Heart right ventricle (tissue), 16 donors: ENCODE data around the gene KLHL35. TPM values are rescaled to one million over a fixed set of nuclear protein-coding genes. Genes with fewer than 3 reads are reported as not detected.
A peak's percentile ranks its signal among the peaks of the same experiment; 100 is the strongest.

Experiments
- ATAC-seq, 8 donors: fragments of 200-7000 bp; cut with Tn5 transposase; one replicate each; pipeline ENCODE4 v1.9.1; 2020; ENCODE audit warnings: mild to moderate bottlenecking in 8 of 8, moderate library complexity in 8 of 8, moderate number of reproducible peaks in 1 of 8
- DNase-seq, 2 donors: peaks; one replicate each; pipeline ENCODE4 v3.0.0-alpha.2; 2020
- H3K27ac ChIP-seq, 10 donors: fragments of 200-600 bp; sonication (generic) in 2 of 10; one replicate each; pipeline versions ENCODE4 v1.5.0 to v1.8.0; 2020 to 2022; ENCODE audit warnings: mild to moderate bottlenecking in 3 of 10
- H3K27me3 ChIP-seq, 7 donors: fragments of 200-600 bp; one replicate each; pipeline ENCODE4 v1.8.0; 2021 to 2022; ENCODE audit warnings: mild to moderate bottlenecking in 2 of 7
- H3K36me3 ChIP-seq, 9 donors: fragments of 200-600 bp; sonication (generic) in 1 of 9; one replicate each; pipeline versions ENCODE4 v1.5.0 to v1.8.0; 2020 to 2022; ENCODE audit warnings: mild to moderate bottlenecking in 2 of 9
- H3K4me1 ChIP-seq, 9 donors: fragments of 200-600 bp; sonication (generic) in 1 of 9; one replicate each; pipeline versions ENCODE4 v1.5.0 to v1.8.0; 2020 to 2022; ENCODE audit warnings: mild to moderate bottlenecking in 4 of 9
- H3K4me3 ChIP-seq, 10 donors: fragments of 200-600 bp; sonication (generic) in 2 of 10; one replicate each; pipeline versions ENCODE4 v1.5.0 to v1.8.0; 2020 to 2022; ENCODE audit warnings: mild to moderate bottlenecking in 7 of 10, moderate library complexity in 2 of 10
- H3K9me3 ChIP-seq, 11 donors: fragments of 200-600 bp in 10 of 11; sonication (generic) in 2 of 11; one replicate each; pipeline versions ENCODE4 v1.5.0 to v1.8.0; 2013 to 2022; ENCODE audit warnings: mild to moderate bottlenecking in 2 of 11, control low read depth in 1 of 11, moderate library complexity in 1 of 11
- CTCF ChIP-seq, 9 donors: fragments of 200-600 bp; sonication (generic) in 2 of 9; IDR thresholded peaks; one replicate each; pipeline versions ENCODE4 v1.5.0 to v1.8.0; 2021 to 2022; ENCODE audit warnings: antibody characterized with exemption in 9 of 9, mild to moderate bottlenecking in 5 of 9, moderate library complexity in 1 of 9
- WGBS, 2 donors: extraction: QIAGEN DNeasy Blood & Tissue Kit; methylation state at CpG; one replicate each; pipeline ENCODE4 v1.1.7; 2013; ENCODE audit warnings: inconsistent platforms in 1 of 2; 5-methylcytosine and 5-hydroxymethylcytosine counted together
- intact Hi-C, 10 donors: fragments of 100-400 bp; cut with DNase I; formaldehyde crosslinking; loops; one replicate each; pipeline versions ENCODE4 v1.11.1 to v1.14.2; 2022
- polyA plus RNA-seq, 2 donors: library from polyadenylated mRNA; stranded (reverse); fragments of 200-250 nt; gene quantifications; one replicate each; pipeline ENCODE4 v1.2.3, GENCODE V29; 2013
- total RNA-seq, 10 donors: library from RNA; stranded (reverse); fragmentation: NEBNext Ultra II Directional in 3 of 10; extraction: Animal tissue kit (Norgen Biotek cat#: 25700) in 3 of 10; gene quantifications; one replicate each; pipeline versions ENCODE4 v1.2.1 to v1.2.4, GENCODE V29; 2021 to 2023
- donor health status: Arrhythmogenic right ventricular cardiomyopathy.
- donor health status: ischemic (EF 13 %, LVEDD 7.1; RV severe dilation, severe dysfunction).
- donor health status: healthy with polysubstance abuse.
- donor health status: DM: no; HTN: yes; CAD: no.
- donor health status: DM: no; HTN: no; CAD: no.
- donor health status: ischemic (EF 25% LVEDD 6.9; RV normal size, moderate dysfunction).
- donor health status: ischemic (EF 25% LVEDD 5.7; RV mildly dilated, moderate dysfunction).
- donor health status: healthy.
- donor health status: DM: yes; HTN: yes; CAD: no.
- donor health status: Ischemic cardiomyopathy.
- donor health status: ischemic (EF 35%, LVEDD 5.7; RV mildly dilated, moderate dysfunction).
- donor health status: nonischemic (EF 11% LVEDD 7.7; RV severe dilation, severe dysfunction).
- donor health status: DM: yes; HTN: yes; CAD: no.
- donor health status: PGD.
- donor health status: ischemic (EF 29% LVEDD 5.4; RV normal size, mild dysfunction).
- donor health status: nonischemic (EF 23%, LVEDD 6.1; RV moderate dilation, normal function).

KLHL35 gene
- total and polyA plus RNA-seq, 12 donors: 0.20 to 0.81 (median 0.37) TPM; not detected in 2

- 61 to 73% methylated on average over 10 of the region's 10 CpGs for WGBS, 2 donors
- Histone ChIP-seq H3K9me3 (no peaks in the 10 kb centered on the region), H3K36me3 (no peaks in the 10 kb centered on the region), H3K27me3 (no peaks in the 10 kb centered on the region), H3K4me1 (peaks cover 0 to 60% (median 29%) of the 10 kb centered on the region in 9 donors), H3K27ac (peak overlapping the region in 5 of 10 donors; percentile 25 to 67 (median 51)), H3K4me3 (no peak overlapping the region)
- ATAC-seq (peak in 6 of 8 donors; percentile 21 to 67 (median 48)), DNase-seq (no peak)
- no peak for TF ChIP-seq CTCF (IDR thresholded peaks at IDR 0.05)
- intact Hi-C loops: no loop called here
Observed at GRCh38 chr11:75476739-75477613, 44.0 kb upstream of the KLHL35 start.

- WGBS, 2 donors: 63 to 66% methylated on average over 9 of the region's 9 CpGs
- H3K36me3 ChIP-seq: no peaks in the 10 kb centered on the region
- ATAC-seq (peak; percentile 32 to 68 (median 55)), DNase-seq (peak; percentile 34 to 39)
- no peak for TF ChIP-seq CTCF (IDR thresholded peaks at IDR 0.05)
- peak overlapping the region in 8 of 10 donors; percentile 35 to 77 (median 52) for H3K27ac ChIP-seq
- intact Hi-C loops: no loop called here
- H3K9me3 ChIP-seq: no peaks in the 10 kb centered on the region
- no peaks in the 10 kb centered on the region for H3K27me3 ChIP-seq
- peaks cover 0 to 56% (median 29%) of the 10 kb centered on the region in 9 donors for H3K4me1 ChIP-seq
- peak overlapping the region in 4 of 10 donors; percentile 5 to 21 (median 14) for H3K4me3 ChIP-seq
Observed at GRCh38 chr11:75475767-75476650, 43.0 kb upstream of the KLHL35 start.

- ATAC-seq (peak; percentile 14 to 73 (median 47)), DNase-seq (peak; percentile 59 to 70)
- Histone ChIP-seq H3K27ac (peak overlapping the region in 8 of 10 donors; percentile 35 to 77 (median 52)), H3K27me3 (no peaks in the 10 kb centered on the region), H3K4me1 (peaks cover 0 to 47% (median 28%) of the 10 kb centered on the region in 9 donors), H3K36me3 (no peaks in the 10 kb centered on the region), H3K4me3 (peak overlapping the region in 6 of 10 donors; percentile 5 to 35 (median 14)), H3K9me3 (no peaks in the 10 kb centered on the region)
- TF ChIP-seq CTCF (IDR thresholded peaks at IDR 0.05): no peak
- 55 to 61% methylated on average over 16 of the region's 16 CpGs for WGBS, 2 donors
- intact Hi-C loops: no loop called here
Observed at GRCh38 chr11:75474878-75475766, 42.1 kb upstream of the KLHL35 start.
